Measurements from ENCODE around the gene CORIN. TPM values are rescaled to one million over a fixed set of nuclear protein-coding genes. Genes with fewer than 3 reads are reported as not detected.

The CORIN gene
- polyA plus RNA-seq, 1 donor from 2014 or later, result 0.25 TPM

DNA sequence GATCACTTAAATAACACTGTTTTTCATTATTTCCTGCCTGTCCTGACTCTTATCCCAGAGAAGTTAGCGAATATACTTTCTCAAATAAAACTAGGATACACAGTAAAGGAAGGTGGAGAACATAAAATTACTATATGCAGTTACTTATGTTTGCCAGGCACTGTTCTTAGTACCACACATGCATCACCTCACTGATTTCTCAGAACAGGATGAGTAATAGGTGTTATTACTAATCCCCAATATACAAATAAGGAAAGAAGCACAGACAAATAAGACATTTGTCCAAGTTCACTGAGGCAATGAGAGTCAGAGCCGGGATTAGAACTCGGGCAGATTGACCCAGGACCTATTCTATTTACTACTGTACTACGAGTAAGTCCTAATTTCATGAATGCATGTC lies 91.7 kb downstream of the CORIN start:
- TF ChIP-seq TAF1 (IDR thresholded peaks at IDR 0.05; ENCODE audit: low read depth) (no peak), EP300 (conservative IDR thresholded peaks at IDR 0.05; ENCODE audit: poor library complexity, severe bottlenecking) (no peak), MXI1 (conservative IDR thresholded peaks at IDR 0.05; ENCODE audit: poor library complexity, severe bottlenecking) (no peak), EZH2 (IDR thresholded peaks at IDR 0.05; ENCODE audit: borderline replicate concordance, insufficient read depth, low read length, poor library complexity, severe bottlenecking) (no peak), POLR2AphosphoS5 (IDR thresholded peaks at IDR 0.05) (no peak)
- TF ChIP-seq, protein P1, sequence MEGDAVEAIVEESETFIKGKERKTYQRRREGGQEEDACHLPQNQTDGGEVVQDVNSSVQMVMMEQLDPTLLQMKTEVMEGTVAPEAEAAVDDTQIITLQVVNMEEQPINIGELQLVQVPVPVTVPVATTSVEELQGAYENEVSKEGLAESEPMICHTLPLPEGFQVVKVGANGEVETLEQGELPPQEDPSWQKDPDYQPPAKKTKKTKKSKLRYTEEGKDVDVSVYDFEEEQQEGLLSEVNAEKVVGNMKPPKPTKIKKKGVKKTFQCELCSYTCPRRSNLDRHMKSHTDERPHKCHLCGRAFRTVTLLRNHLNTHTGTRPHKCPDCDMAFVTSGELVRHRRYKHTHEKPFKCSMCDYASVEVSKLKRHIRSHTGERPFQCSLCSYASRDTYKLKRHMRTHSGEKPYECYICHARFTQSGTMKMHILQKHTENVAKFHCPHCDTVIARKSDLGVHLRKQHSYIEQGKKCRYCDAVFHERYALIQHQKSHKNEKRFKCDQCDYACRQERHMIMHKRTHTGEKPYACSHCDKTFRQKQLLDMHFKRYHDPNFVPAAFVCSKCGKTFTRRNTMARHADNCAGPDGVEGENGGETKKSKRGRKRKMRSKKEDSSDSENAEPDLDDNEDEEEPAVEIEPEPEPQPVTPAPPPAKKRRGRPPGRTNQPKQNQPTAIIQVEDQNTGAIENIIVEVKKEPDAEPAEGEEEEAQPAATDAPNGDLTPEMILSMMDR (IDR thresholded peaks at IDR 0.05; ENCODE audit: poor library complexity, severe bottlenecking), result no peak
- no peak overlapping the region for H3K4me3 ChIP-seq (ENCODE audit: low read length)
- H3K27me3 ChIP-seq (ENCODE audit: insufficient read depth, low read depth, low read length), result no peaks in the 10 kb centered on the region
- H3K36me3 ChIP-seq (ENCODE audit: insufficient read depth, low read length), result no peaks in the 10 kb centered on the region
- H3K9ac ChIP-seq (ENCODE audit: low read length), result no peak overlapping the region
- no peaks in the 10 kb centered on the region for H3F3A ChIP-seq (ENCODE audit: insufficient read depth, low read length, poor library complexity, severe bottlenecking)
- H3K9me3 ChIP-seq (ENCODE audit: low read length), result no peaks in the 10 kb centered on the region
- H3K27ac ChIP-seq (ENCODE audit: low read length), result no peak overlapping the region
- no peaks in the 10 kb centered on the region for H3K9me2 ChIP-seq (ENCODE audit: insufficient read depth, low read length)
- no peak overlapping the region for H3K4me2 ChIP-seq (ENCODE audit: low read length)
- no peaks in the 10 kb centered on the region for H4K20me1 ChIP-seq (ENCODE audit: insufficient read depth)
- H2AFZ ChIP-seq (ENCODE audit: low read depth, low read length), result no peak overlapping the region
- H3K79me2 ChIP-seq (replicated peaks; ENCODE audit: insufficient read depth, low read length), result no peaks in the 10 kb centered on the region

DNA sequence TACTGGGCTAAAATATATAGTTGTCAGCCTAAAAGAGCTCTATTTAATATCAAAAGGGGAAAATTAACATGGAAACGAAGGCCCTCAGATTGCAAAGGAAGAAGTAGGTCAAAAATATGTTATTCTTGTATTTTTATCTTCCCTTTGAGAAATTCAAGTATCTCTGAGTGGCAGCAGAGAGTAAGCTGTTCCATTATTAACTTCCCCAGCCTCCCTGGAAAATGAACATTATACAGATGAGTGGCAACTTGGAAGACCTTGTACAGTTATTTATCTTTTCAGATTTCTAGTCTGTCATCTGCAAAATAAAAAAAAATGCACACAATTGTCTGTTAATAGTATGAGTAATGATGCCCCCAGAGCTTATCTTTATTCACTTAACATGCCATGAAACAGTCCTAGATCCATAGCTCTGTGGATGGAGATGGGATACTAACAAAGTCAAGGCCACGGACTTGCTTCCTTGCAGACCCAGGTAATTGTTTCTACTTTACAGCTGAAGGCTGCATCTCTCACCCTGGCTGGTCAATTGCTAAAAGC lies 93.0 kb downstream of the CORIN start:
- no peaks in the 10 kb centered on the region for H3K79me2 ChIP-seq (replicated peaks; ENCODE audit: insufficient read depth, low read length)
- H3K36me3 ChIP-seq (ENCODE audit: insufficient read depth, low read length), result no peaks in the 10 kb centered on the region
- H3K4me3 ChIP-seq (ENCODE audit: low read length), result peak overlapping the region; percentile 22
- H3K9me3 ChIP-seq (ENCODE audit: low read length), result no peaks in the 10 kb centered on the region
- no peak overlapping the region for H3K9ac ChIP-seq (ENCODE audit: low read length)
- H3K27me3 ChIP-seq (ENCODE audit: insufficient read depth, low read depth, low read length), result no peaks in the 10 kb centered on the region
- H3K9me2 ChIP-seq (ENCODE audit: insufficient read depth, low read length), result no peaks in the 10 kb centered on the region
- no peaks in the 10 kb centered on the region for H4K20me1 ChIP-seq (ENCODE audit: insufficient read depth)
- H3F3A ChIP-seq (ENCODE audit: insufficient read depth, low read length, poor library complexity, severe bottlenecking), result no peaks in the 10 kb centered on the region
- TF ChIP-seq, protein P2, sequence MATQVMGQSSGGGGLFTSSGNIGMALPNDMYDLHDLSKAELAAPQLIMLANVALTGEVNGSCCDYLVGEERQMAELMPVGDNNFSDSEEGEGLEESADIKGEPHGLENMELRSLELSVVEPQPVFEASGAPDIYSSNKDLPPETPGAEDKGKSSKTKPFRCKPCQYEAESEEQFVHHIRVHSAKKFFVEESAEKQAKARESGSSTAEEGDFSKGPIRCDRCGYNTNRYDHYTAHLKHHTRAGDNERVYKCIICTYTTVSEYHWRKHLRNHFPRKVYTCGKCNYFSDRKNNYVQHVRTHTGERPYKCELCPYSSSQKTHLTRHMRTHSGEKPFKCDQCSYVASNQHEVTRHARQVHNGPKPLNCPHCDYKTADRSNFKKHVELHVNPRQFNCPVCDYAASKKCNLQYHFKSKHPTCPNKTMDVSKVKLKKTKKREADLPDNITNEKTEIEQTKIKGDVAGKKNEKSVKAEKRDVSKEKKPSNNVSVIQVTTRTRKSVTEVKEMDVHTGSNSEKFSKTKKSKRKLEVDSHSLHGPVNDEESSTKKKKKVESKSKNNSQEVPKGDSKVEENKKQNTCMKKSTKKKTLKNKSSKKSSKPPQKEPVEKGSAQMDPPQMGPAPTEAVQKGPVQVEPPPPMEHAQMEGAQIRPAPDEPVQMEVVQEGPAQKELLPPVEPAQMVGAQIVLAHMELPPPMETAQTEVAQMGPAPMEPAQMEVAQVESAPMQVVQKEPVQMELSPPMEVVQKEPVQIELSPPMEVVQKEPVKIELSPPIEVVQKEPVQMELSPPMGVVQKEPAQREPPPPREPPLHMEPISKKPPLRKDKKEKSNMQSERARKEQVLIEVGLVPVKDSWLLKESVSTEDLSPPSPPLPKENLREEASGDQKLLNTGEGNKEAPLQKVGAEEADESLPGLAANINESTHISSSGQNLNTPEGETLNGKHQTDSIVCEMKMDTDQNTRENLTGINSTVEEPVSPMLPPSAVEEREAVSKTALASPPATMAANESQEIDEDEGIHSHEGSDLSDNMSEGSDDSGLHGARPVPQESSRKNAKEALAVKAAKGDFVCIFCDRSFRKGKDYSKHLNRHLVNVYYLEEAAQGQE (IDR thresholded peaks at IDR 0.05; ENCODE audit: borderline replicate concordance), result peak; percentile 73
- TF ChIP-seq EP300 (conservative IDR thresholded peaks at IDR 0.05; ENCODE audit: poor library complexity, severe bottlenecking) (peak; percentile 84), POLR2AphosphoS5 (IDR thresholded peaks at IDR 0.05) (peak; percentile 60), RAD21 (conservative IDR thresholded peaks at IDR 0.05) (no peak)
- TF ChIP-seq, protein P1 (IDR thresholded peaks at IDR 0.05; ENCODE audit: poor library complexity, severe bottlenecking), result no peak
- H3K4me2 ChIP-seq (ENCODE audit: low read length), result no peak overlapping the region
- H3K27ac ChIP-seq (ENCODE audit: low read length), result peak overlapping the region; percentile 46
- no peak overlapping the region for H2AFZ ChIP-seq (ENCODE audit: low read depth, low read length)
